Measurements from ENCODE around the gene LGI2.
"Not testable (repeated sequence)": the region's sequence is repeated elsewhere in the genome, so short reads cannot be mapped to it uniquely, and the experiment has no call there.

Gene LGI2, protein sequence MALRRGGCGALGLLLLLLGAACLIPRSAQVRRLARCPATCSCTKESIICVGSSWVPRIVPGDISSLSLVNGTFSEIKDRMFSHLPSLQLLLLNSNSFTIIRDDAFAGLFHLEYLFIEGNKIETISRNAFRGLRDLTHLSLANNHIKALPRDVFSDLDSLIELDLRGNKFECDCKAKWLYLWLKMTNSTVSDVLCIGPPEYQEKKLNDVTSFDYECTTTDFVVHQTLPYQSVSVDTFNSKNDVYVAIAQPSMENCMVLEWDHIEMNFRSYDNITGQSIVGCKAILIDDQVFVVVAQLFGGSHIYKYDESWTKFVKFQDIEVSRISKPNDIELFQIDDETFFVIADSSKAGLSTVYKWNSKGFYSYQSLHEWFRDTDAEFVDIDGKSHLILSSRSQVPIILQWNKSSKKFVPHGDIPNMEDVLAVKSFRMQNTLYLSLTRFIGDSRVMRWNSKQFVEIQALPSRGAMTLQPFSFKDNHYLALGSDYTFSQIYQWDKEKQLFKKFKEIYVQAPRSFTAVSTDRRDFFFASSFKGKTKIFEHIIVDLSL

DNA sequence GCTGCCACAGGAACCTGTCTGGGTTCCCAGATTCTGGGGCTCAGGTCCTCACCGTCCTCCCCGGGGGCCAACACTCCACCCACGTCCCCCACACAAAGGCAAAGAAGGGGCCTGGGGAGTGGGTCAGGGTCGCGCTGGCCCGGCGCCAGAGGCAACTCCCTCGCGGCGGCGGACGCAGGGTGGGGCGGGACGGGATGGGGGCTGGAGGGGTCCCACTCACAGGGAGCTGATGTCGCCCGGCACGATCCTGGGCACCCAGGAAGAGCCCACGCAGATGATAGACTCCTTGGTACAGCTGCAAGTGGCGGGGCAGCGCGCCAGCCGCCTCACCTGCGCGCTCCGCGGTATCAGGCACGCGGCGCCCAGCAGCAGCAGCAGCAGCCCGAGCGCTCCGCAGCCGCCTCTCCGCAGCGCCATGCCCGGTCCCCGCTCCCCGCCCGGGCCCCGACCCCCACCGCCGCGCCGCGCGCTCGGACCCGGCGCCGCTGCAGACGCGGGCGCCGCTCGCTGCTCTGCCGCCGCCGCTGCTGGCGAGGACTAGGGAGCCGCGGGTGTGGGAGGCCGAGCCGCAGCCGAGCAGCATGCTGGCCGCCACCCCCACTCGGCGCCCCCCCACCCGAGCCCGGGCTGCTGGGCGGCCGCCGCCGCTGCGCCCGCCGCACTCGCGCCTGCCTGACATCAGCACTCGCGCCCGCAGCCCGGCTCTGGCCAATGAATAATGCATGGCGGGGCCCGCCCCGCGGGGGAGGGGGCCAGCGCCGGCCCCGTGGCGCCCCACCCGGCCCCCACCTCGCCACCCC is at the start of gene LGI2:
TSS of gene LGI2 (minus strand) at position 670 of the 800 bp plus-strand sequence. CDS start at position 417, 253 bp downstream.
- no peak for DNase-seq

DNA sequence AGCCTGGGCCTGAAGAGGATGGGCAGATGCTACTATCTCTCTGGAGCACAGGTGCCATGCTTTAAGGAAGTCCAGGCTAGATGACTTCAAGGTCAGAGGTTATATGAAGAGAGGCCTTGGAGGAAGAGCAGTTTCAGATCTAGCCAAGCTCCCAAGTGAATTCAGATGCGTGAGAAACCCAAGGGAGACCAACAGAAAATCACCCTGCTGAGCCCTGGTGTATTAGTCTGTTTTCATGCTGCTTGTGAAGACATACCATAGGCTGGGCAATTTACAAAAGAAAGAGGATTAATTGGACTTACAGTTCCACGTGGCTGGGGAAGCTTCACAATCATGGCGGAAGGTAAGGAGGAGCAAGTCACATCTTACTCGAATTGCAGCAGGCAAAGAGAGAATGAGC is 47.8 kb upstream of the LGI2 start:
- no peak for DNase-seq

DNA sequence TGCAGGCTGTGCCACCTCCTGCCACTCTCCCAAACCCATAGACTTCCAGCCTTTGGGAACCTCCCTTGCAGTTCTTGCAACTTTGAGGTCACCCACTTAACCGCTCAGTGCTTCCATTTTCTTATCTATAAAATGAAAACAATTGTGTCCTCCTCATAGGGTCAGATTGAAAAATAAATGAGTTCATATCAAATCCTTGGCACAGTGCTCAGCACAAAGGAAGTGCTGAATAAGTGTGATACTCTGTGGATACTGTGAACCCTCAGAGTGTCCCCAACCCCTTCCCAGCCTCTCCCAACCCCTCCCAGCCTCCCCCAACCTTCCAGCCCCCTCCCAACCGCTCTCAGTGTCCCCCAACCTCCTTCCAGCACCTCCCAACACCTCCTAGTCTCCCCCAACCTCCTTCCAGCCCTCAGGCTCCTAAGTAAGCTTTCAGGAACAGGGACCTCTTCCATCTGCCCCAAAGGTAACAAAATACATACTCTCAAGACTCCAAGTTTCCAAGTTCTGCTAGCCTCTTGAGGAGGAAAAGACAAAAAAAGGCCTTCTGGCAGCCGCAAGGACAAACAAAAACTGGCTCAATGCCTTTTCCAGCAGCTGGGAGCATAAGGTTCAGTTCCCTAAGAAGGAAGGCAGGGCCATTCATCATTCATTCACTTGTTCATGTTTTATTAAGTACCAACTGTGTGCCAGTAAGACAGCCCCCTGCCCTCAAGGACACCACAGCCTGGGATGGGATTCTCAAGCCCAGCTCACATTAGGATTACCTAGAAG is 46.1 kb upstream of the LGI2 start:
- no peak for DNase-seq

DNA sequence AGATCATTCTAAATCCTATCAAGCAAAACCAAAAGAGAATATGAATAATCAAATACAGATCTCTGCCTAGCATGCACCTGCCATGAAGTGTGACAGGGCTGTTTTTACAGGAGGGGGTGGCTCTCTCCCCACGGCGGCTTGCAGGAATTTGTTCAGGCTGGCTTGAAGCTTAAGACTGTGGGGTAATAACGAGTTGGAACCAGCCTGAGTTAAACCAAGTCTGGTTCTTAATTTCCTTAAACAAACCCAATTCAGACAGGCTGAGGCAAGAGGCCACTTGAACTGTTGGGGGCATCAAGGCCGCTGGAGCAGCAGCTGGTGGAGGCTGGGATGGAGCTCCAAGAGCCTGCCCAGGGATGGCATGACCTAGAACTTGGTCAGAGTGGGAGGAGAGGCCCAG is 45.1 kb upstream of the LGI2 start:
- DNase-seq, result no peak

DNA sequence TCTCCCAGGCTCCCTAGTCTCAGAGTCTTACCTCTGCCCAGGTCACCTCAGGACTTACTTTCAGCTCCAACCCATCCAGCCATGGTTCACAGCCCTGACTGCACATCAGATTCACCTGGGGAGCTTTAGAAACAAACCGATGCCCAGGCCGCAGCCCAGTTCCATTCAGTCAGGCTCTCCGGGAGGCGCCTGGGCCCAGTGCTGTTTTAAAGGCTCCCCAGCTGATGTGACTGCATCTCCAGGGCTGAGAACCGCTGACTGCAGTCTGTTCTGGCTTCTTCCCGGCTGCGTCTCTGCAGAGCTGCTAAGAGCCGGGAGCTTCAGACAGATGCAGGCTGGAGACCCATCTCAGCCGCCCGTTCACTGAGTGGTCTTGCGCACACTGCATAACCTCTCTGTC is 44.4 kb upstream of the LGI2 start:
- DNase-seq, result no peak

DNA sequence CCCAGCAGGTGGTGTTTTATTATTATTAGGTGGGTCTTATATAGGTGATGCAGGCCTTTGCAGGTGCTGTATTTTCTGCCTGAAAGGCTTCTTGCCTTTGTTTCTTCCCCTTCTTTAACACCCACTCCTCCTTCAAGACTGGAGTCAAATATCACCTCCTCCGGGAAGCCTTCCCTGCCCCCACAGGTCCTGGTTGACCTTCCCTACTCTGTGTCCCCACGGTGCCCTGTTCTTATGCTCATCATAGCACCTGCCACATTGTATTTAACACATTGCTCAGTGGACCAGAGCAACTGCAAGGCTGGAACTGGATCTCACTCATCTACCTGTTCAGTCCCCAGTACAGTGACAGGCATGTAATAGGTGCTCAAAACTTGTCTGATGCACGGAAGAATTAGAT is 39.8 kb upstream of the LGI2 start:
- DNase-seq, result no peak

DNA sequence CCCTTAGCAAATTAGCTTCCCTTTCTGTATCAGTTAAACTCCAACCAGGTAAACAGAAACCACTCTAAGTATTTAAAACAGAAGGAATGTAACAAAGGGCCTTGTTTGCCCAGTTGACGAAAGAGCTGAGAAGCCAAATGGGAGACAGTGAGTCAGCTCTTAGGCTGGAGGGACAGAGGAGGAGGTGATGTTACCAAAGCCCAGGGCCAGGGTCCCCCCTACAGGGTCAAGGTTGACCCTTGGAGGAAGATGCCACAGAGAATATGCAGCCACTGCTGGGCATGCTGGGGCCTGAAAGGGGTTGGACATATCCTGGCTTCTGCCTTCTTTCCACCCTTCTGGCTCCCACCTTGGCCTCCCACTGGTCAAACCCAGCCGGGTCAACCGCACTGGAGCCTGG is 38.3 kb upstream of the LGI2 start:
- DNase-seq, result no peak

DNA sequence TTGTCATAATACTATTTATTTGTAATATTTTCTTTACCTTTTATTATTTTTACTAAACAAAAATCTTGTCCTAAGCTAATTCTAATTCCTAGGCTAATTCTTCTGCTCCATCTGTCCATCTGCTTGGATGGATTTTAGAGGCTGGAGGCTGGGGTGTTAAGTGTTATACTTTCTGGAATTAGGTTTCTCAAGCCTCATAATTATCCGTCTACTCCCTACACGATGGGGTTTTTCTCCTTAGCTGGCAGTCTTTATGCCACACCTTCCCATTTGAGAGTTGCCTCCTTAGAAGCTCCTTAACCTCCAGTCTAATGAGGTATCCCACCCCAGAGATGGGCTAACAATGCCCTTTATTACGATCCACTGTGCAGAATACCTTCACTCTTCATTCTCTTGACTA is 37.6 kb upstream of the LGI2 start:
- no peak for DNase-seq

DNA sequence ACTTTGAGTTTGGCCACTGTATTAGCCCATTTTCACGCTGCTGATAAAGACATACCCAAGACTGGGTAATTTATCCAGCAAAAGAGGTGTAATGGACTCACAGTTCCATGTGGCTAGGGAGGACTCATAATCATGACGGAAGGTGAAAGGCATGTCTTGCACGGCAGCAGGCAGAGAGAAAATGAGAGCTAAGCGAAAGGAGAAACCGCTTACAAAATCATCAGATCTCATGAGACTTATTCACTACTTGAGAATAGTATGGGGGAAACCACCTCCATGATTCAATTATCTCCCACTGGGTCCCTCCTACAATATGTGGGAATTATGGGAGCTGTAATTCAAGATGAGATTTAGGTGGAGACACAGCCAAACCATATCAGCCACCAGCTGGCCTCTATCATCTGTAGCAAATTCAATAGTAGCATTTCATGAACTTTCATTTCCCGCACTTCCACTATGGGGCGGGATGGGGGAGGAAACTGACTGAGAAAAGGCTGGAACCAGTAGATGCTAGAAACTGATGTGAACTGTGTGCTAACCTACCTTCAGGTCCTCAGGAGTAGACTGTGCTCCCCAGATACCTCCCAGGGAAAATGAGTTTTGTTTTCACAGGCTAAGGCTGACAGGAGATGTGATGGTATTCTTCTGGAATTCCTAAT is 35.3 kb upstream of the LGI2 start:
- DNase-seq, result no peak

DNA sequence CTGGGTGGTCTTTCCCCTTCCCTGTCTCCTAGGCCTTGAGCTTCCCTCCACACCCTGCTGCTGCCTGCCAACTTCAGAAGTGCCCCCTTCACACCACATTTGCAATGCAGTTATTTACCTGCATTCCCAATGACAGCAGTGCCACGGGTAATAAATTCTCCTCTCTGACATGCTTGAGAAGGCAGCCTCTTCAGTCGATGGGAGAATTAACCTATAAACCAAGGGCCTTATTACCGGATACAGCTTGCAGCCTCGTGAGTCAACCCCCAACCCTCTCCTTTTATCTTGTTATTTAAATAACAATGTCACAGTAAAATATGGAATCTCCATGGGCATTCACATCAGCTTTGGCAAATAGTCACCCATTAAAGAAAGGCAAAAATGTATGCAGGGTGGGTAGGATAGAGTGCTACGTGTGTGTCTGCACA is 34.7 kb upstream of the LGI2 start:
- no peak for DNase-seq

DNA sequence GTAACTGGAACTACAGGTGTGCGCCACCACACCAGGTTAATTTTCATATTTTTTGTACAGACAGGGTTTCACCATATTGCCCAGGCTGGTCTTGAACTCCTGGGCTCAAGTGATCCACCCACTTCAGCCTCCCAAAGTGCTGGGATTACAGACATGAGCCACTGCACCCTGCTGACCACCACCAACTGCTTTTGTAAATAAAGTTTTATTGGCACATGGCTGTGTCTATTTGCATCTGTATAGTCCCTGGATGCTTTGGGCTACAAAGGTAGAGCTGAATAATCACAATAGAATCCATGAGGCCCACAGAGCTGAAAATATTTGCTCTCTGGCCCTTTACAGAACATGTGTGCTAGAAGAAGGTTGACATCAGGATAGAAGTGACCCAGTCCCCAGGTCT is 33.7 kb upstream of the LGI2 start:
- DNase-seq, result not testable (repeated sequence)

DNA sequence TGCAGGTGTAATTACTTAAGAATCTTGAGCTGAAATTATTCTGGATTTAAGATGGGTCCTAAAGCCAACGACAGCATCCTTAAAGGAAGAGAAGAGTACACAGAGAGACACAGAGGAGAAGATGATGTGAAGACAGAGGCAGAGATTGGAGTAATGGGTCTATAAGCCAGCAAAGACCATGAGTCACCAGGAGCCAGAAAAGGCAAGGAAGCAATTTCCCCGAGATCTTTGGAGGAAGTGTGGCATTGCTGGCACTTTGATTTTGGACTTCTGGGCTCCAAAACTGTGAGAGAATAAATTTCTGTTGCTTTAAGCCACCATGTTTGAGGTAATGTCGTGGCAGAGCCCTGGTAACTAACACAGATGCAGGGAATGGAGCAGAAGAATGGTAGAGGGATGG is 32.4 kb upstream of the LGI2 start:
- no peak for DNase-seq

DNA sequence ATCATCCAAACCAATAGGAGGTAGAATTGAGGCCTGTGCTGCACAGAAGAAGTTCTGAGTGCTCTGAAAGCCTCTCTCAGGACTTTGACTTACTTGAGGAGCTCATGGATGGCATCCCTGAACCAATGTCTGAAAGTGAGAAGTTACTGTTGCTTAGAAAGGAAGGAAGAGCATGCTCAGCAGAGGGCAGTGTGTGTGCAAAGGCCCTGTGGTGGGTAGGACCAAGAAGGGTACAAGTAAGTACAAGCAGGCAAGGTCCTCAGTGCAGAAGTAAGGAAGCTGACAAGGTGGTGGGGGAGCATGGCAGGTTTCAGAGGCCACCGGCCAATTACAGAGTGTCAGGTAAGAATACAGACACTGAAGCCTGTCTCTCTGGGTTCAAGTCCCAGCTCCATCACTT is 31.4 kb upstream of the LGI2 start:
- no peak for DNase-seq

DNA sequence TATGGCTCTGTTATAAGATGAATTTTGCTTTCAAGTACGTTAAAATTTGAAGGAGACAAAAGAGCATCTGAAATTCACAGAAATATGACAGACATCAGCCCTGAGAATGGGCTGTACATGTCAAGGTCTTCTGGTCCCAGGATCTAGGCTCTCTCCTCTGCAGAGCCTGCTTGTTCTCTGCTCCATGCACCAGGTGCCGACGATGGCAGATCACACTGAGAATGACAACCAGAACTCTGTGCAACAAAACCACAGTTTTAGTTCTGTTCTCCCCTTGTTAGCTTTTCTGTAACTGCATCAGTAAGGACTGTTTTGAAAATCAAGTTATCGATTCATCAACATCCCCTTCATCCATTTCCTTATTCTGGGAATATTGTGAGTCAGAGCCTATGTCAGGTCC is 30.9 kb upstream of the LGI2 start:
- no peak for DNase-seq

DNA sequence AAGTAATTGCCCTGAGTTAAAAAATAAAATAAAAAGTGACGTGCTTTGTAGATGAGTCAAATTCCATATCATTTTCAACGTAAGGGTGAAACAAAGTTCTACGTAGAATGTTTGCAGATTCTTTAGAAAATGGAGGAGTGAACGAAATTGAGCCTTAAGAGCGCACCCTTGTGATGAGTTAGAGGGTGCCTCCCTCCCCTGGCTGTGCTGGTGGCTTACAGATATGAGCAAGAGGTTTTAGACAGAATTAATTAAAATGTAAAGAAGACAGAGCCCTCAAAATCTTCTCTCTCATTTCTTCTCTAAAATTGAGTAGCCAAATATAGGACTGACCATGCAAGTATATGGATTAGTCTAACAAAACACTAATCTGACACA is 30.2 kb upstream of the LGI2 start:
- DNase-seq, result no peak

DNA sequence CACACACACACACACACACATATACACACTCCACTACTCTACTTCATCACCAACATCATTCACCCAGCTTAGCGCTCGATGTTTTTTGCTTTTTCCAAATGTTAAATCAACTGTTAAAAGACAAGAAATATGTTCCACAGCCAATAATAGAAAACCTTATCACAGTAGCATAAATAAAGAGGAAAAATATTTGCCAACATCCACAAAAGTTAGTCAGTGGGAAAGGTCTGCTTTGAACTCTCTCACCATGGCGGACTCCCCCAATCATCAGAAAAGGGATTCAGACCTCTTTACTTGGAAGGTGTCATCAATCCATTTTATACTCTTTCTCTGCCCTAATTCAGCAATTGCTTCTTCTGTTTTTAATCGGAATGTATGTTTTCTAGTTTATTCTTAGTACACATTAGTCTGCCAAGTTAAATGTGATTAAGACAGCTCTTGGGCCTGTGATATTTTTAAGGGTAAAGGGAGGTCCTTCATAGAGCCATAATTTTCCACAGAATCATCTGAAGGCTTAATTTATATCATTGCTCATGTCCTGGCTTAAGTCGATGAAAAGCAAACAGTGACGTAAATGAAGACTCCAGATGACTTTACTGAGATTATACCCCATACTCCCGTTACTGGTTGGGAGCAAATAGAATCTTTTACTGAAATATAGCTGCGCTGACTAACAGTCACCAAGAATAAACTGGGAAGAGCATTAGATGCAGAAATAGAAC is 29.7 kb upstream of the LGI2 start:
- DNase-seq, result no peak

DNA sequence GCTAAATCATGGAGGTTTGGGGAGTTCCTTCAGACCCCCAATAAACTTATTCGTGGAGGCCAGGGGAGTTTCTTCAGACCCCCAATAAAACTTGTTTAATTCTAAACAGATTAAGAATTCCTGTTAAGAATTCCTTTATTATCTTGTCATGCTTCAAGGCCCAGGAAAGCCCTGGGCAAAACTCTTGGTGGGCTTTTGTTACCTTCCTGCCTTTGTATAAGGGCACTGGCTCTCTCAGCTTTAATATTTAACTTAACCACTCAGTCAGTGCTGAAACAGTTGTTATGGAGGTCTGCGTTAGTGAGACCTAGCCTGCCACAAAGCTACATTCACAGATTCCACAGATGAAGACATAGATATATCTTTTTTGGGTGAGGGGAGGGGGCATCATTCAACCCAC is 29.0 kb upstream of the LGI2 start:
- DNase-seq, result no peak

DNA sequence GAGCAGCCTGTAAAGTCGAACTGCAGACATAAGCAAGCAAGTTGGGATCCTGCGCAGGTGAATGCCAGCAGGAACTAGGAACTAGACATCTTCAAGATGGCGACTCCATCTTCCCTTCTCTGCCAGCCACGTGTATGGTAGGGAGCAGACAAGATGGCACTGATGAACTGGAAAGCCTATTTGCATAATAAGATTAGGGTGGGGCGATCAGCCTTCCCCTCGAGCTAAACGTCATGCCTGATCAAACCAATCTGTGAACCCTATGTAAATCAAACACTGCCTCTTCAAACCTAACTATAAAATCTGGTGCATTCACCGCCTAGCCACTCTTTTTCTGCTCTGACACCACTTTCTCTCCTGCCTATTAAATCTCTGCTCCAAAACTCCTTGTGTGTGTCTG is 28.1 kb upstream of the LGI2 start:
- DNase-seq, result no peak

DNA sequence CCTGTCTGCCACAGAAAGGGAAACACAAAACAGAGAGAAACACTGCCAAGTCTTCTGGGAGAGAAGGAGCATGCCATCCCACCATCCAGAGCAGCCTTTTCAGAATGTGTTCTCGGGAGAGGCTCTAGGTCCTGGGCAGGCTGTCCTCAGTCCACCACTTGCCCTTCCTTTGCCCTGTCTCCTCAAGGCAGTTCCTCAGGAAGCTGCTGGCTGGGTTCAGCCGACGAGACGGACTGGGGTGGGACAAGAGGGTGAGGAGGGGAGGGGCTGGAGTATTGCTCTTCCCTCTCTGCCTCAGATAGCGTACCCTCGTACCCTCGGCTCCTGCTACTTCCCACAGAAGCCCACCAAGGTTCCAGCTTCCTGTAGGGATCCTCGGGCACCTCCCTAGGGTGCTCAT is 26.6 kb upstream of the LGI2 start:
- DNase-seq, result no peak

DNA sequence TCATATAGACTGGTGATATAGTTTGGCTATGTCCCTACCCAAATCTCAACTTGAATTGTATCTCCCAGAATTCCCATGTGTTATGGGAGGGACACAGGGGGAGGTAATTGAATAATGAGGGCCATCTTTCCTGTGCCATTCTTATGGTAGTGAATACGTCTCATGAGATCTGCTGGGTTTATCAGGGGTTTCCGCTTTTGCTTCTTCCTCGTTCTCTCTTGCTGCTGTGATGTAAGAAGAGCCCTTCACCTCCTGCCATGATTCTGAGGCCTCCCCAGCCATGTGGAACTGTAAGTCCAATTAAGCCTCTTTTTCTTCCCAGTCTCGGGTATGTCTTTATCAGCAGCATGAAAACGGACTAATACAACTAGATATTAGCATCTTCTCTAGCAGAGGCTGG is 21.3 kb upstream of the LGI2 start:
- not testable (repeated sequence) for DNase-seq

DNA sequence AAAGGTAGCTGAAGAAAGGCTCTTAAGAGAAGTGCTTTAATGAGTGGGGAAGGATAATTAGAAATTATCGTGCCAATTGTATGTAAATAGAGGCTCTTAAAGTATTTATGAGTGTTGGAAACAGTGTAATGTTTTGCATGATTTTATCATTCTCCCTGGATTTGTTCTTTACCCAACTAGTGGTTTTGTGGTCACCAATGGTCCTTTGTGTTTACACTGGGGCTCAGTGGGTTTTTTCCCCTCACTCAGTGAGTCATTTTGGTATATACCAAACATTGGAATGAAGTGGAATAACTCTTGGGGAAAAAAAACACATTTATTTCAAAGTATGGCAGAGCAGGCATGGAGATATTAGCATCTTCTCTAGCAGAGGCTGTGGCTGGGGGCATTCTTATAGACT is 20.8 kb upstream of the LGI2 start:
- no peak for DNase-seq
